ENCODE measurements around the gene PCTP.

PCTP gene

GRCh38 chr17:55750750-55751657 lies at the start of gene PCTP:
Gene PCTP, plus strand, starts transcription at chr17:55751051. Its CDS starts 53 bp downstream, at chr17:55751104.
- peak; percentile 66 for DNase-seq (ENCODE audit: low read depth)

DNA sequence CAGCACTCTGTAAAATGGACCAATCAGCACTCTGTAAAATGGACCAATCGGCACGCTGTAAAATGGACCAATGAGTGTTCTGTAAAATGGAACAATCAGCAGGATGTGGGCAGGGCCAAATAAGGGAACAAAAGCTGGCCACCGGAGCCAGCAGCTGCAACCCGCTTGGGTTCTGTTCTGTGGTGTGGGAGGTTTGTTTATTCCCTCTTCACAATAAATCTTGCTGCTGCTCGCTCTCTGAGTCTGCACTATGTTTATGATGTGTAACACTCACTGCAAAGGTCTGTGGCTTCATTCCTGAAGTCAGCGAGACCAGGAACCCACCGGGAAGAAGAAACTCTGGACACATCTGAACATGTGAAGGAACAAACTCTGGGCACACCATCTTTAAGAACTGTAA lies 48.7 kb upstream of the PCTP start:
- no peak for DNase-seq (ENCODE audit: low read depth)

- no peak for DNase-seq (ENCODE audit: low read depth)
These were observed 46.5 kb upstream of the PCTP start for GRCh38 chr17:55704401-55704800.

GRCh38 chr17:55705847-55706246 lies 45.0 kb upstream of the PCTP start:
- DNase-seq (ENCODE audit: low read depth): no peak

GRCh38 chr17:55706808-55707773 lies 43.8 kb upstream of the PCTP start:
- no peak for DNase-seq (ENCODE audit: low read depth)

DNA sequence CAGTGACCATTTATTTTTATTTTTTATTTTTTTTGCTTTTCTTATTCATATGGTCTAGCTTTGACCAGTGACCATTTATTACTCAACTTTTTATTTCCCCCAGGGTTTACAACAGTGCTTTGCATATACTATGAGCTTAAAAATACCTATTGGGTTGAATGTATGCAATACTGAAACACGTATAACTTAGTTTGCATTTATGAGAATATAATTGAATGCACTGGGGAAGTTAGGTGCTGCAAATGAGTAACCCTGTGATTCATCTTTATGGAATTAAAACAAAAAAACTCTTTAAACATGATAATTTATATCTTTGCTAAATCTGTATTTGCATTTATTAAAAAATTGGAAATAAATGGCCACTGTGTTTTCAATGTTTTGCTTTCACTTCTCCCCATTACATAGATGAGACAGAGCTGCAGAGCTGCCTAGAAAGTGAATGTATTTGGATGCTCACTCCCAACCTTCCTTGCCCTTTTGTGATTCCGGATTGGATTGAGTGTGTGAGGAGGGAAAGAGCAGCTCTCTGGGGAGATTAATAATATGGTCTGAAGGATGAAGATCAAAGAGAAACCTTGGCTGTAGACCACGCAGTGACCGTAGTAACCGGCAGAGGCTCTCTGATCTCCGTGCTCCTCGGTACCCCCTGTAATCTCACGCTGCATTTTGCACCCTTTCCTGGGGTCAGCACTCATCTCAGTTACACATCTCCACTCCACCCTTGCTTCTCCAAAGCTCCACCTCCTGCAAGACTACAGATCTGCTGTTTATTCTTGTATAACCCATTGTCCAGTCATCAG lies 42.5 kb upstream of the PCTP start:
- no peak for DNase-seq (ENCODE audit: low read depth)

DNA sequence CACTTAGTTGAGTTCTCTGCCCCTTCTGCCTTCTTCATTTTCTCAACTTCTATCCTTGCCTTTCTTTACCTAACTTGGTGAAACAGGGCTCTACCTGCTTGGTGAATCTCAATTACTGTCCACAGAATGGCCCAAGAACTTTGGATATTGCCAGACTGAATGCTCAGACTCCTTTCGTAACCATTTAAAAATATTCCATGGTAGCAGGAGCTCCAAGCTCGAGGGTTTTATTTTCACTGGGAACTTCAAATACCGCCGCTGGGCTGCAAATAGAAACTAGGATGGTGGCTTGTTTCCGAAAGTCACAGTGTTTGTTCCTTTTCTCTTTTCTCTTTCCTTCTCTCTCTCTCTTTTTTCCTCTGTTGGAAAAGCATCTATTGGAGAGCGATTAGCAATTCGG lies 41.4 kb upstream of the PCTP start:
- DNase-seq (ENCODE audit: low read depth): no peak

DNA sequence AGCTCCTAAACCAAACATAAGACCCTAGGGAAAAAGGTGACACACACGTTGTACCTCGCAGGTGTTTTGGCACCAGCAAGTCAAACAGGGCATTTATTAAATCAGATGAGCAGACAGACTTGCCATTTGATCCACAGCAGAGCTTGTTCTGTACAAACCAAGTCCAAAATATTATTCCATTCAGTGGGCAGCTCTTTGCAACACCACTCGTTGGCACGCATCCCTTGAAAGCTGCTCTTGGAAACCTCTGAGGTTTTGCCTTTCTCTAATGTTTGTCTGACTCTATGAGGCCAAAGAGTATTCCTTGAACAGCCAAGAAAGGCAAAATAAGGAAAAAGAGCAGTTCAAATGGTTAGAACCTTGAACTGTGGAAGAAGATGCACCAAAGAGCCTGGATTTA lies 40.9 kb upstream of the PCTP start:
- no peak for DNase-seq (ENCODE audit: low read depth)

GRCh38 chr17:55710410-55710809 lies 40.4 kb upstream of the PCTP start:
- no peak for DNase-seq (ENCODE audit: low read depth)

DNA sequence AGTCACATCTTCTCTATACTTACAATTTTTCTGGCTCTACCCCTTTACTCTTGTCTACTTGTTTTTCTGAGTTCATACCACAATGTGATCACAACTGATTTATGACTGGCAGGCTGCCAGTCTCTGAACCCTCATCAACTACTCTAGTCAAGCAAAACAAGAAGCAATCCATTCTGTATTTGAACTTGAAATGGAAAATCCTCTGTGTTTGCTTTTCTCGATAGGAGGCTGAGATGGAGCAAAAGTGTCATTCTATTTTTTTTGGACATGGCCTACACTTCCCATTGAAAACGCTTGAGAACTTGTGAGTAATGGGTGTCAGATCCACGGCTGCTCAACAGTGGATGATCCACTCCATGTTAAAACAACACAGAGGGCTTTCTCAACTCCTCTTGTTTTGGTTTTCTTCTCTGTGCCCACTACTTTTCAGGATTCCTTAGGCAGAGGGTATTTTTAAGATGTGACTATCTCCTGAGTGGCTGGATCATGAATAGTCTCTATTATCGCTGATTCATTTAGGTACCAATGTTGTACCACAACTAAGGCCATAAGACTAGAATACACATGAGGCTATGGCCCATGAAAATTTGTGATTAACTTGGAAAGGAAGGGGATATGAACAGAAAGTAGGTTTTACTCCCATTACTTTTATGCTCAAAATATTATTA lies 39.9 kb upstream of the PCTP start:
- no peak for DNase-seq (ENCODE audit: low read depth)

DNA sequence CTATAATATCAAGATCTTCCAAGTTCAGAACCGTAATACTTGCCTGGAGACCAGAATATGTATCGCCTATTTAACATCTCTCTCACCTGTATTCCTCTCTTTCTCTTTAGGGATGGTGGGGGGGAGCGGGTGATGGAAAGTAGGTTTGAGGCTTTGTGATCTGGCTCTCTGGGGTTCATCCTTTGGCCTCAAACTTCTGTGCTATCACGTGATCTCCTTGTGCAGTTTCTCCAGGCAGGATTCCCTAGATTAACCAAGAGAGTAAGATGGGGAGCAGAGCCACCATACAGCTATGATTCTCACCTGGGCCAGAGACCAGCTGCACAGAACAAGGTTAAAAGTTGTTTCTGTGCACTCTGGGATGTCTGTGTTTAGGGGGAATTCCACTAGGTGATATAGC lies 33.4 kb upstream of the PCTP start:
- DNase-seq (ENCODE audit: low read depth): no peak

GRCh38 chr17:55717898-55718735 lies 32.7 kb upstream of the PCTP start:
- DNase-seq (ENCODE audit: low read depth): peak; percentile 57

GRCh38 chr17:55720919-55721836 lies 29.7 kb upstream of the PCTP start:
- DNase-seq (ENCODE audit: low read depth): no peak

GRCh38 chr17:55722016-55722736 lies 28.7 kb upstream of the PCTP start:
- no peak for DNase-seq (ENCODE audit: low read depth)

GRCh38 chr17:55722742-55723487 lies 27.9 kb upstream of the PCTP start, which contains the start of gene TMEM100:
Gene TMEM100, minus strand, starts transcription at chr17:55722864. Its CDS starts 1,794 bp downstream, at chr17:55721070.
- no peak for DNase-seq (ENCODE audit: low read depth)

- DNase-seq (ENCODE audit: low read depth): no peak
These were observed 27.4 kb upstream of the PCTP start for GRCh38 chr17:55723488-55723848.

- DNase-seq (ENCODE audit: low read depth): no peak
These were observed 24.4 kb upstream of the PCTP start for GRCh38 chr17:55726440-55726839.

DNA sequence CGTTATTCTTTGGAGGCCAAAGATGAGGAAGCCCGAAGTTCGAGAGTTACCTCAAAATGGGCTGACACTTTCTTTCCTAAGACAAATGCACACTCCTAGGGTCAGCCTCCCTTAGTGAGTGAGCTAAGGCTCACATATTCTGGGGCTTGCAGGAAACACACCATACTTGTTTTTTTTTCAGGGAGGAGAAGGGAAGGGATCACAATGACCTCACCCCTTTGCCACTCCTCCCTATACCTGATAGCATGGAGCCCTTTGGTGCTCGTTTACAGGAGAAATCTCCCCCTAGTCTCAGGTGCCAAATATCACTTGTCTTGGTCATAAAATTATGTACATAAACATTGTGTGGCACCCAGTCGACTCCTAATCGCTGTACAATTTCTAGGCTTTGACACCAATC lies 23.6 kb upstream of the PCTP start:
- DNase-seq (ENCODE audit: low read depth): no peak
